H9 (cell line): ENCODE measurements around the gene ANO2. TPM values are rescaled to one million over a fixed set of nuclear protein-coding genes. Genes with fewer than 3 reads are reported as not detected.

Experiments
- DNase-seq: peaks from one replicate; pipeline ENCODE4 v3.0.0-alpha.2; 2017
- H2AFZ ChIP-seq: one replicate; pipeline ENCODE4 v1.6.1; 2013; ENCODE audit warnings: mild to moderate bottlenecking, low read length, control low read depth, moderate library complexity
- H2AK5ac ChIP-seq: 2 replicates; pipeline ENCODE4 v1.6.1; 2013; ENCODE audit warnings: low read length, control low read depth, mixed read lengths; ENCODE audit not compliant: insufficient read length
- H2BK120ac ChIP-seq: one replicate; pipeline ENCODE4 v1.6.1; 2013; ENCODE audit warnings: low read depth, mild to moderate bottlenecking, low read length, control low read depth, inconsistent platforms; ENCODE audit not compliant: poor library complexity, severe bottlenecking
- H2BK12ac ChIP-seq: 2 replicates; pipeline ENCODE4 v1.6.1; 2013; ENCODE audit warnings: low read length, control low read depth, mixed read lengths, low read depth; ENCODE audit not compliant: insufficient read length
- H2BK15ac ChIP-seq: 2 replicates; pipeline ENCODE4 v1.6.1; 2013; ENCODE audit warnings: low read depth, low read length, control low read depth
- H2BK20ac ChIP-seq: one replicate; pipeline ENCODE4 v1.6.1; 2013; ENCODE audit warnings: low read depth, mild to moderate bottlenecking, low read length, control low read depth, inconsistent platforms; ENCODE audit not compliant: poor library complexity, severe bottlenecking
- H2BK5ac ChIP-seq: 2 replicates; pipeline ENCODE4 v1.6.1; 2013; ENCODE audit warnings: low read length, control low read depth, mixed read lengths; ENCODE audit not compliant: insufficient read length
- H3K14ac ChIP-seq: 2 replicates; pipeline ENCODE4 v1.6.1; 2013; ENCODE audit warnings: low read length, control low read depth; ENCODE audit not compliant: insufficient read depth
- H3K18ac ChIP-seq: 2 replicates; pipeline ENCODE4 v1.6.1; 2013; ENCODE audit warnings: low read depth, mild to moderate bottlenecking, mixed read lengths, low read length, control low read depth; ENCODE audit not compliant: insufficient read length
- H3K23ac ChIP-seq: 2 replicates; pipeline ENCODE4 v1.6.1; 2013; ENCODE audit warnings: low read length, control low read depth, mixed read lengths, low read depth; ENCODE audit not compliant: insufficient read length
- H3K23me2 ChIP-seq: 2 replicates; pipeline ENCODE4 v1.6.1; 2013; ENCODE audit warnings: low read depth, mild to moderate bottlenecking, mixed read lengths, low read length, control low read depth; ENCODE audit not compliant: insufficient read length, poor library complexity, severe bottlenecking
- H3K27ac ChIP-seq: 2 replicates; pipeline ENCODE4 v1.5.1; 2013; ENCODE audit warnings: low read length, control low read depth, mixed read lengths, low read depth; ENCODE audit not compliant: insufficient read length
- H3K27me3 ChIP-seq: 2 replicates; pipeline ENCODE4 v1.6.1; 2013; ENCODE audit warnings: low read length, control low read depth, inconsistent platforms; ENCODE audit not compliant: insufficient read depth
- H3K4ac ChIP-seq: 2 replicates; pipeline ENCODE4 v1.6.1; 2013; ENCODE audit warnings: low read depth, mild to moderate bottlenecking, control low read depth, inconsistent platforms, low read length, moderate library complexity
- H3K4me1 ChIP-seq: 2 replicates; pipeline ENCODE4 v1.6.1; 2013; ENCODE audit warnings: low read length, control low read depth, inconsistent platforms; ENCODE audit not compliant: insufficient read depth
- H3K4me2 ChIP-seq: 2 replicates; pipeline ENCODE4 v1.6.1; 2013; ENCODE audit warnings: low read length, control low read depth, mixed read lengths; ENCODE audit not compliant: insufficient read length, insufficient read depth
- H3K56ac ChIP-seq: 2 replicates; pipeline ENCODE4 v1.6.1; 2013; ENCODE audit warnings: low read depth, mild to moderate bottlenecking, mixed read lengths, low read length, control low read depth; ENCODE audit not compliant: insufficient read length
- H3K79me1 ChIP-seq: 2 replicates; pipeline ENCODE4 v1.6.1; 2013; ENCODE audit warnings: low read depth, mild to moderate bottlenecking, moderate library complexity, low read length, control low read depth, inconsistent platforms; ENCODE audit not compliant: insufficient read depth, poor library complexity, severe bottlenecking
- H3K79me2 ChIP-seq: 2 replicates; pipeline ENCODE4 v1.6.1; 2013; ENCODE audit warnings: low read length, control low read depth, inconsistent platforms; ENCODE audit not compliant: insufficient read depth
- H3K9ac ChIP-seq: 2 replicates; pipeline ENCODE4 v1.6.1; 2013; ENCODE audit warnings: low read length, control low read depth, mixed read lengths; ENCODE audit not compliant: insufficient read length; ENCODE audit errors: extremely low read depth
- H3K9me3 ChIP-seq: one replicate; pipeline ENCODE4 v1.6.1; 2013; ENCODE audit warnings: low read depth, low read length, inconsistent platforms; ENCODE audit not compliant: control insufficient read depth
- H3T11ph ChIP-seq: one replicate; pipeline ENCODE4 v1.6.1; 2013; ENCODE audit warnings: mild to moderate bottlenecking, low read length, control low read depth, inconsistent platforms
- H4K20me1 ChIP-seq: one replicate; pipeline ENCODE4 v1.6.1; 2013; ENCODE audit not compliant: control insufficient read depth, insufficient read length, insufficient read depth
- H4K5ac ChIP-seq: 2 replicates; pipeline ENCODE4 v1.6.1; 2013; ENCODE audit warnings: low read depth, mild to moderate bottlenecking, mixed read lengths, low read length, control low read depth; ENCODE audit not compliant: insufficient read length
- H4K8ac ChIP-seq: replicated peaks from 2 replicates; pipeline ENCODE4 v1.6.1; 2013; ENCODE audit warnings: low read length, control low read depth, mixed read lengths, low read depth; ENCODE audit not compliant: insufficient read length
- H4K91ac ChIP-seq: 2 replicates; pipeline ENCODE4 v1.6.1; 2013; ENCODE audit warnings: low read depth, mild to moderate bottlenecking, moderate library complexity, mixed read lengths, low read length, control low read depth; ENCODE audit not compliant: insufficient read length
- H3K27ac Mint-ChIP-seq, 3 experiments: 2 replicates in 2 of 3; 3 replicates in 1 of 3; pipeline ENCODE4 v1.8.0; 2020 to 2021; ENCODE audit warnings: mixed read lengths in 3 of 3, mild to moderate bottlenecking in 1 of 3, moderate library complexity in 1 of 3
- H3K27me3 Mint-ChIP-seq: 2 replicates; pipeline ENCODE4 v1.8.0; 2021; ENCODE audit warnings: low read depth, mild to moderate bottlenecking, moderate library complexity, mixed read lengths
- H3K36me3 Mint-ChIP-seq, 3 experiments: 2 replicates in 2 of 3; 3 replicates in 1 of 3; pipeline ENCODE4 v1.8.0; 2020 to 2021; ENCODE audit warnings: low read depth in 3 of 3, mixed read lengths in 3 of 3; ENCODE audit not compliant: insufficient read depth in 1 of 3
- H3K4me1 Mint-ChIP-seq, 2 experiments: 2 replicates each; pipeline ENCODE4 v1.8.0; 2020; ENCODE audit warnings: mixed read lengths in 2 of 2
- H3K4me3 Mint-ChIP-seq, 2 experiments: 2 replicates in 1 of 2; 3 replicates in 1 of 2; pipeline ENCODE4 v1.8.0; 2020 to 2021; ENCODE audit warnings: mild to moderate bottlenecking in 2 of 2, mixed read lengths in 2 of 2, moderate library complexity in 1 of 2
- H3K9me3 Mint-ChIP-seq, 2 experiments: 2 replicates in 1 of 2; 3 replicates in 1 of 2; pipeline ENCODE4 v1.8.0; 2020; ENCODE audit warnings: mild to moderate bottlenecking in 2 of 2, mixed read lengths in 2 of 2, moderate library complexity in 1 of 2
- CTCF ChIP-seq: fragments of 200-600 bp; sonication (generic); conservative IDR thresholded peaks from 3 replicates; pipeline ENCODE4 v1.8.0; 2021; ENCODE audit warnings: antibody characterized with exemption, mild to moderate bottlenecking
- WGBS: extraction: QIAGEN DNeasy Blood & Tissue Kit; methylation state at CpG from one replicate; pipeline ENCODE4 v1.1.7; 2013; ENCODE audit warnings: missing lambda C conversion rate, low lambda C conversion rate, mixed read lengths; ENCODE audit not compliant: insufficient read length; ENCODE audit errors: extremely low coverage; 5-methylcytosine and 5-hydroxymethylcytosine counted together
- total RNA-seq: library from RNA; stranded (reverse); gene quantifications from 2 replicates; pipeline ENCODE4 v1.2.1, GENCODE V29; 2021

ANO2 gene
- total RNA-seq, 1 experiment from 2014 or later: 3.8 TPM

DNA sequence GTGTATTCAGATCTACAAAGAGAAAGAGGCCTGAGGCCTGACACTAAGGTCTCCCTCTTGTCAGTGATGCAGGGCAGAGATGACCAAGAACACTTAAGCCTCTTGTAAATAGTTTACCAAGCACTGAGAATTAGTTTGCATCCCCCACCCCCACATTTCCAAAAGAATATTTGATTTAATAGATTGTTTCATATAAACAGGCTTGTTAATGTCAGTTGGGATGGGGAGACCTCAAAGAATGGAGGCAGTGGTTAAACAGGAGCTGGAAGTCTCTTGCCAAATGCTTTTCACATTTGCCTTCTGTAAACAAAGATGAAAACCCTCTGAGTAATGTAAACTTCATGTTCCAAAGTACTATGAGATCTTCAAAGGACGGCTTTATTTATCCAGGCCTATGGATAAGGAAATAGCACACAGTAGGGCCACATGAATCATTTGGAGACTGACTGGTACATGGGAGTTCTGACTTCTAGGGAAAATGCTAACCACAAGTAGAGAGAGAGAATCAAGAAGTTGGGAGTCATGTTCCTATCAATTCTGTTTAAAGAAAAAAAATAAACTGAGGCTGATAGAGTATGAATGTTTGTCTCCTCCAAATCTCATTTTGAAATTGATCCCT is 234.7 kb downstream of the ANO2 start:
- Mint-ChIP-seq H3K4me3 (no peak overlapping the region), H3K4me1 (peaks cover 4 to 11% of the 10 kb centered on the region in 2 experiments; a peak in 3 of 4 replicates), H3K36me3 (no peaks in the 10 kb centered on the region; a peak in 1 of 7 replicates), H3K9me3 (no peaks in the 10 kb centered on the region), H3K27ac (no peak overlapping the region), H3K27me3 (peaks cover 6% of the 10 kb centered on the region)
- no peaks in the 10 kb centered on the region for H4K20me1 ChIP-seq
- H3K23me2 ChIP-seq: no peaks in the 10 kb centered on the region
- no peak overlapping the region for H2BK120ac ChIP-seq
- no peak overlapping the region for H3K14ac ChIP-seq
- no peak overlapping the region for H3K4me2 ChIP-seq
- no peak overlapping the region for H4K91ac ChIP-seq
- no peak for TF ChIP-seq CTCF
- no peak overlapping the region for H3K9ac ChIP-seq
- H3K79me2 ChIP-seq: no peaks in the 10 kb centered on the region
- no peak overlapping the region for H4K5ac ChIP-seq
- no peak overlapping the region for H3K56ac ChIP-seq
- DNase-seq: no peak
- H2BK20ac ChIP-seq: no peak overlapping the region
- no CpG with 5 or more reads among the region's 1 CpG for WGBS
- H2BK5ac ChIP-seq: no peak overlapping the region
- H3K79me1 ChIP-seq: no peaks in the 10 kb centered on the region
- no peaks in the 10 kb centered on the region for H3K27me3 ChIP-seq
- H3K4me1 ChIP-seq: 0 out of 2 replicates have a peak, but pooled peaks cover 2% of the 10 kb centered on the region
- H2BK15ac ChIP-seq: no peak overlapping the region
- H2BK12ac ChIP-seq: no peak overlapping the region
- no peak overlapping the region for H3K27ac ChIP-seq
- H3K9me3 ChIP-seq: no peaks in the 10 kb centered on the region
- H3K23ac ChIP-seq: no peak overlapping the region
- H3K18ac ChIP-seq: no peak overlapping the region
- H4K8ac ChIP-seq: no peak overlapping the region
- H3T11ph ChIP-seq: no peak overlapping the region
- no peak overlapping the region for H2AK5ac ChIP-seq
- no peak overlapping the region for H2AFZ ChIP-seq
- no peak overlapping the region for H3K4ac ChIP-seq
